Neuronal stem cell (in vitro differentiated cells): ENCODE data around the gene PLXNB2.

Experiments
- DNase-seq: peaks from one replicate; pipeline ENCODE4 v3.0.0-alpha.2; 2013; ENCODE audit warnings: low spot score
- H2AFZ ChIP-seq: one replicate; pipeline ENCODE4 v1.6.1; 2013; ENCODE audit warnings: mild to moderate bottlenecking, low read length, inconsistent platforms
- H2AK5ac ChIP-seq: 2 replicates; pipeline ENCODE4 v1.6.1; 2013; ENCODE audit warnings: low read depth, mild to moderate bottlenecking, inconsistent platforms, low read length, moderate library complexity, mixed read lengths
- H2BK120ac ChIP-seq: 2 replicates; pipeline ENCODE4 v1.6.1; 2013; ENCODE audit warnings: low read depth, mild to moderate bottlenecking, inconsistent platforms, low read length, moderate library complexity, mixed read lengths
- H2BK12ac ChIP-seq: one replicate; pipeline ENCODE4 v1.6.1; 2013; ENCODE audit warnings: low read length, inconsistent platforms
- H2BK15ac ChIP-seq: 2 replicates; pipeline ENCODE4 v1.6.1; 2013; ENCODE audit warnings: mild to moderate bottlenecking, low read length, inconsistent platforms, mixed read lengths
- H2BK5ac ChIP-seq: one replicate; pipeline ENCODE4 v1.6.1; 2013; ENCODE audit warnings: inconsistent platforms, mild to moderate bottlenecking, low read length, moderate library complexity
- H3K14ac ChIP-seq: one replicate; pipeline ENCODE4 v1.6.1; 2013; ENCODE audit warnings: low read length, inconsistent platforms
- H3K18ac ChIP-seq: 2 replicates; pipeline ENCODE4 v1.6.1; 2013; ENCODE audit warnings: low read length, inconsistent platforms
- H3K23ac ChIP-seq: 2 replicates; pipeline ENCODE4 v1.6.1; 2013; ENCODE audit warnings: low read depth, mild to moderate bottlenecking, mixed read lengths, low read length, inconsistent platforms; ENCODE audit not compliant: poor library complexity
- H3K27ac ChIP-seq: replicated peaks from 3 replicates; pipeline ENCODE4 v1.5.1; 2013; ENCODE audit warnings: low read length, inconsistent platforms
- H3K27me3 ChIP-seq, 3 experiments: 2 replicates each; pipeline ENCODE4 v1.6.1; 2013; ENCODE audit warnings: low read length in 3 of 3, mild to moderate bottlenecking in 2 of 3, inconsistent platforms in 1 of 3, low read depth in 1 of 3, mixed read lengths in 1 of 3, moderate library complexity in 1 of 3; ENCODE audit not compliant: control insufficient read depth in 3 of 3, insufficient read depth in 3 of 3
- H3K36me3 ChIP-seq, 2 donors: replicated peaks in 1 of 2; 2 replicates each; pipeline ENCODE4 v1.6.1; 2013; ENCODE audit warnings: low read length in 2 of 2; ENCODE audit not compliant: control insufficient read depth in 2 of 2, insufficient read depth in 2 of 2
- H3K4ac ChIP-seq: 2 replicates; pipeline ENCODE4 v1.6.1; 2013; ENCODE audit warnings: inconsistent platforms, mild to moderate bottlenecking, low read length, moderate library complexity
- H3K4me1 ChIP-seq, 2 donors: 1 replicate in 1 of 2; 2 replicates in 1 of 2; pipeline ENCODE4 v1.6.1; 2013; ENCODE audit warnings: low read length in 2 of 2, low read depth in 1 of 2; ENCODE audit not compliant: control insufficient read depth in 2 of 2, insufficient read depth in 1 of 2
- H3K4me2 ChIP-seq: one replicate; pipeline ENCODE4 v1.6.1; 2013; ENCODE audit warnings: mild to moderate bottlenecking, low read length, inconsistent platforms; ENCODE audit not compliant: insufficient read depth, poor library complexity, severe bottlenecking
- H3K4me3 ChIP-seq, 2 donors: 2 replicates each; pipeline ENCODE4 v1.5.1; 2013; ENCODE audit warnings: low read length in 2 of 2, mild to moderate bottlenecking in 2 of 2, inconsistent platforms in 1 of 2, moderate library complexity in 1 of 2
- H3K79me1 ChIP-seq: one replicate; pipeline ENCODE4 v1.6.1; 2013; ENCODE audit warnings: low read depth, mild to moderate bottlenecking, inconsistent platforms, low read length, moderate library complexity
- H3K9ac ChIP-seq: one replicate; pipeline ENCODE4 v1.6.1; 2013; ENCODE audit warnings: mild to moderate bottlenecking, low read depth, low read length, inconsistent platforms; ENCODE audit not compliant: poor library complexity
- H3K9me3 ChIP-seq, 2 donors: replicated peaks in 1 of 2; 2 replicates each; pipeline versions ENCODE3 to v1.6.1; 2013; ENCODE audit warnings: low read length in 2 of 2, mild to moderate bottlenecking in 2 of 2, inconsistent platforms in 1 of 2, low read depth in 1 of 2, mixed read lengths in 1 of 2, moderate library complexity in 1 of 2; ENCODE audit not compliant: control insufficient read depth in 2 of 2, insufficient read depth in 1 of 2
- H4K8ac ChIP-seq: one replicate; pipeline ENCODE4 v1.6.1; 2013; ENCODE audit warnings: low read depth, mild to moderate bottlenecking, inconsistent platforms, low read length, moderate library complexity
- H4K91ac ChIP-seq: one replicate; pipeline ENCODE4 v1.6.1; 2013; ENCODE audit warnings: low read length, low read depth, mild to moderate bottlenecking, inconsistent platforms; ENCODE audit not compliant: poor library complexity
- WGBS, 2 donors: extraction: QIAGEN DNeasy Blood & Tissue Kit; methylation state at CpG; one replicate each; pipeline ENCODE4 v1.1.7; 2013; ENCODE audit warnings: missing lambda C conversion rate in 2 of 2, mixed read lengths in 1 of 2; ENCODE audit not compliant: insufficient read length in 2 of 2, insufficient replicate concordance in 1 of 2; ENCODE audit errors: extremely low coverage in 2 of 2; 5-methylcytosine and 5-hydroxymethylcytosine counted together

PLXNB2 gene

GRCh38 chr22:50342651-50343540 is 35.5 kb upstream of the PLXNB2 start, which contains the start of gene PPP6R2:
PPP6R2 (plus strand) TSS chr22:50343327; CDS start chr22:50393909, 50,582 bp downstream.
- peak within 1 kb of the TSS; percentile 76 for H3K27ac ChIP-seq
- no CpG with 5 or more reads among the region's 87 CpGs for WGBS, 2 donors

GRCh38 chr22:50341977-50342650 is 34.7 kb upstream of the PLXNB2 start:
- H3K9me3 ChIP-seq: peaks cover 0 to 32% of the 10 kb centered on the region in 2 donors
- H2AK5ac ChIP-seq: peak overlapping the region; percentile 92
- WGBS, 2 donors: no CpG with 5 or more reads among the region's 26 CpGs
- H4K8ac ChIP-seq: no peak overlapping the region
- peak overlapping the region; percentile 30 for H2BK12ac ChIP-seq
- no peak overlapping the region for H2BK15ac ChIP-seq
- peaks cover 4 to 17% of the 10 kb centered on the region in 2 donors for H3K4me1 ChIP-seq
- peak overlapping the region; percentile 6 for H3K14ac ChIP-seq
- H3K4me3 ChIP-seq: peak overlapping the region in 1 of 2 donors; percentile 64
- H3K27ac ChIP-seq: peak overlapping the region; percentile 76
- H2AFZ ChIP-seq: peak overlapping the region; percentile 89
- peak overlapping the region; percentile 100 for H3K4me2 ChIP-seq
- peaks cover 0 to 25% (median 0%) of the 10 kb centered on the region in 3 experiments for H3K27me3 ChIP-seq
- peak overlapping the region; percentile 70 for H3K9ac ChIP-seq
- no peak overlapping the region for H3K4ac ChIP-seq
- H2BK120ac ChIP-seq: peak overlapping the region; percentile 91
- peaks cover 0 to 24% of the 10 kb centered on the region in 2 donors for H3K36me3 ChIP-seq
- peak overlapping the region; percentile 73 for H3K23ac ChIP-seq
- DNase-seq: peak; percentile 92
- peak overlapping the region; percentile 91 for H3K18ac ChIP-seq
- H3K79me1 ChIP-seq: peaks cover 23% of the 10 kb centered on the region
- no peak overlapping the region for H4K91ac ChIP-seq
- no peak overlapping the region for H2BK5ac ChIP-seq

More at GRCh38 chr22:50342651-50343540, 35.5 kb upstream of the PLXNB2 start, which contains the start of gene PPP6R2:
- Histone ChIP-seq H3K4me2 (peak within 1 kb of the TSS; percentile 100), H3K4me3 (peak within 1 kb of the TSS; percentile 64 to 99), H2BK12ac (peak within 1 kb of the TSS; percentile 30), H3K4me1 (peaks cover 4 to 14% of the 10 kb centered on the region in 2 donors), H3K9ac (peak within 1 kb of the TSS; percentile 86), H2AFZ (peak within 1 kb of the TSS; percentile 89), H4K91ac (no peak within 1 kb of the TSS), H3K18ac (peak within 1 kb of the TSS; percentile 91), H2BK5ac (peak within 1 kb of the TSS; percentile 39), H3K79me1 (peaks cover 21% of the 10 kb centered on the region), H3K27me3 (peaks cover 0 to 22% (median 0%) of the 10 kb centered on the region in 3 experiments), H2AK5ac (no peak within 1 kb of the TSS), H3K4ac (no peak within 1 kb of the TSS), H3K23ac (no peak within 1 kb of the TSS), H2BK15ac (no peak within 1 kb of the TSS), H3K9me3 (peaks cover 0 to 24% of the 10 kb centered on the region in 2 donors), H3K36me3 (peaks cover 4 to 21% of the 10 kb centered on the region in 2 donors), H4K8ac (no peak within 1 kb of the TSS), H3K14ac (no peak within 1 kb of the TSS), H2BK120ac (no peak within 1 kb of the TSS)
- peak; percentile 79 for DNase-seq

GRCh38 chr22:50339945-50340879 is 32.8 kb upstream of the PLXNB2 start:
- Histone ChIP-seq H2BK5ac (no peak overlapping the region), H3K4me1 (peaks cover 4 to 19% of the 10 kb centered on the region in 2 donors), H3K4me3 (peak overlapping the region in 1 of 2 donors; percentile 73), H3K4ac (no peak overlapping the region), H2AK5ac (no peak overlapping the region), H3K9ac (peak overlapping the region; percentile 85), H3K27ac (no peak overlapping the region), H3K27me3 (peaks cover 0 to 25% (median 0%) of the 10 kb centered on the region in 3 experiments), H3K23ac (peak overlapping the region; percentile 22), H2BK15ac (no peak overlapping the region), H3K36me3 (peaks cover 0 to 26% of the 10 kb centered on the region in 2 donors), H3K9me3 (peaks cover 0 to 34% of the 10 kb centered on the region in 2 donors), H4K91ac (peak overlapping the region; percentile 95), H3K18ac (peak overlapping the region; percentile 80), H2BK12ac (no peak overlapping the region), H2AFZ (no peak overlapping the region), H3K4me2 (no peak overlapping the region), H3K14ac (peak overlapping the region; percentile 42), H3K79me1 (peaks cover 20% of the 10 kb centered on the region), H2BK120ac (no peak overlapping the region), H4K8ac (peak overlapping the region; percentile 92)
- no peak for DNase-seq
- WGBS, 2 donors: 100% methylated on average over 1 to 7 of the region's 12 CpGs
